Activated CD4-positive, alpha-beta T cell treated with anti-CD3 and anti-CD28 coated beads, Interleukin-2, amount 50 U/mL, for 16 hours (primary cell): Measurements from ENCODE around the gene NRP2.

Source experiments
- DNase-seq: peaks from one replicate; pipeline ENCODE4 v3.0.0-alpha.2; 2020

NRP2 gene

GRCh38 chr2:205759257-205759656 lies 77.0 kb downstream of the NRP2 start:
- DNase-seq = no peak

DNA sequence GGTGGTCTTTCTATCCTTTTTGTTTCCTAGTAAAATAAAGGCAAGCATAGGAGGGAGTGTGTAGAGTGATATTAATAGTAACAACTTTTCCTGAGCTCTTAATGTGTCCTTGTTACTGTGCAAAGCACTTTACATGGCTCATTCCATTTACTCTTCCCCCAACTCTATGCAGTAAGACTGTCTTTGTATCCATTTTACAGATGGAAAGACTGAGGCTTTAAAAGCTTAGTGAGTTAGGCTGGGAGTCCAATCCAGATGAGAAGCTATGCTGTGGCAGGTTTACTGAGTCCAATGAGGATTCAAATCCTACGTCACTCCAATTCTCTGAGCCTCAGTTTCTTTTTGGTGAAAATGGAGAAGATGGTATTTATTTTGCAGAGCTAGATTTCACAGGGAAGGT lies 77.4 kb downstream of the NRP2 start:
- no peak for DNase-seq

DNA sequence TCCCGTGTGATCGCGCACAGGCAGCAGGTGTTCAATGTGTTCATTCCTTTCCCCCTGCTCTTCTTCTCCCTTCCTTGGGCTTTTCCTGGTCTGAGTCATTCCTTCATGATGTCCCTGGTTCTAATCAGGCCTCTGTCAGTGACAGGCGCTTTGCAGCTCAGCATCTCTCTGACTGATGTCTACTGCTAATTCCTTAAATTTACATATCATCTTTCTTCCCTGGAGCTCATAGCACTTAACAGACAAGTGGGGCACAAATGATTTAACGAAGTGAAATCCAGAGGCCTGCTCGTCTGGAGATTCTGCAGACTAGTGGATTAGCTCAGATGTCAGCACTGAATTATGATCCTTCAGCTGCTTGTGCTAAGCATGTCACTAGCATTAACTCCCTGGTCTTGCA lies 77.9 kb downstream of the NRP2 start:
- no peak for DNase-seq

DNA sequence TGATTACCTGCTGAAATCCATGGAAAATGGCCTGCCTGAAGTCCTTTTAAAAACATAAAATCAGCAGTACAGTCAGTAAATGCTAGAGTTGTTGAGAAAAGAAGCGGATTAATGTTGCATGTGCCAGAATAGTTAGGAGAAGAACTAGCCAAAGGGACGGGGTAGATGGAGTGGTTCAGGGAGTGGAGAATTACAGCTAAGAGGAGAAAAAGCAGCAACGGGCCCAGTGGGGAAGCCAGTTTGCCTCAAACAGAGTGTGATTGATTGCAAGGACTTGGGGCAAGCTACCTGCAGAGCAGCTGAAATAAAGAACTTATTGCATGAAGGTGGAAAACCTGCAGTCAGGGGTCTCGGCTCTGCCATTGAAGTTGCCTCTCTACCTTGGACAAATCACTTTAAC lies 79.1 kb downstream of the NRP2 start:
- no peak for DNase-seq

- DNase-seq = no peak
These were observed 80.6 kb downstream of the NRP2 start for GRCh38 chr2:205762881-205763280.

- DNase-seq = no peak
These were observed 81.5 kb downstream of the NRP2 start for GRCh38 chr2:205763708-205764211.

GRCh38 chr2:205764270-205764746 lies 82.0 kb downstream of the NRP2 start:
- DNase-seq = no peak

- no peak for DNase-seq
These were observed 82.8 kb downstream of the NRP2 start for GRCh38 chr2:205765151-205765550.

GRCh38 chr2:205766779-205767359 lies 84.6 kb downstream of the NRP2 start:
- peak; percentile 45 for DNase-seq

- no peak for DNase-seq
These were observed 85.3 kb downstream of the NRP2 start for GRCh38 chr2:205767617-205768016.

- no peak for DNase-seq
These were observed 86.0 kb downstream of the NRP2 start for GRCh38 chr2:205768341-205768740.

DNA sequence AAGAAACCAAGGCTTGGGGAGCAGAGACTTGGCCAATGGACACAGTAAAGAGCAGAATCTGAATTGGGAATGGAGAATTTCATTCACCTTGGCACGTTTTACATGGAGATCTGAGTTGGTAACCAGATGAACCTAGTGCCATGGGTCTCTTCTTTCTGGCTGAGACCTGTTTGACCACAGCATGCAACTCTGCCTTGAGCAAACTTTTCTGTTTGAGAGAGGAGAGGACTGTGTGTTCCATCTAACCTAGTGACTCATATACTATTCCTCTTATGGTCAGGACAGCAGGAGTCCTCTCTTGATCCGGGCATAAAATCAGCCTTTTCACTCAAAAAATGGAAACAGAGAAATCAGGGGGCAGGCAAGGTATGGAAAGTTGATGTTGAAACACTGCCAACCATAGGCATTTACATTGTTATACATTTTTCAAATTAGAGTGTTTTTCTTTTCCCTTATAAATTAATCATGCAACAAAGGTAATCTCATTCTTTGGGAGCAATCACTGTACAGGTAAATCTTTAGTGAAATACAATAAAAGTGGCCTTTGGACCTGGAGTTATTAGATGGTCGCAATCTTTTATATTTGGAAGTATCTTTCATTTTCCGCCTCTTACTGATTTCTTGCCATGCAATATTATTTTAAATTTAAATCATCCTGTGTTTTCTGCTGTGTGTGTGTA lies 86.7 kb downstream of the NRP2 start:
- no peak for DNase-seq

GRCh38 chr2:205769495-205769850 lies 87.2 kb downstream of the NRP2 start:
- DNase-seq = no peak

DNA sequence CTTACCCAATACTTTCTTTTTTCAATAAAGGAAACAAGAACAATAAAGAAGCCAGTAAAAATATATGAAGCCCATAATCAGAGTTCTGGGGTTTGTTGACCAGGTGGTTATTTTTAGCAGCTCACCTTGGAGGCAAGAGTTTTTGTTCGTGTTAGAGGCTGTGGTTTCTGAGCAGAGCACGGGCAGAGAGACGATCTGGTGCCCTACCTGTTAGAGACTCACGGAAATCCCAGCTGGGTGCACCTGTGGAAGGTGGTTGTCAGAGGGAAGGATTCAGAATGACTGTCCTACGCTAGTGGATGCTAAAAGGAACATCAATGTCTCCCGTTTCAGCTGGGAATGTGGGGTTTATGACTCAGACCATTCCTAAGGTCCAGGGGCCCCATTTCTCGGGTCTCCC lies 87.6 kb downstream of the NRP2 start:
- DNase-seq = no peak

GRCh38 chr2:205770577-205770976 lies 88.3 kb downstream of the NRP2 start:
- no peak for DNase-seq

DNA sequence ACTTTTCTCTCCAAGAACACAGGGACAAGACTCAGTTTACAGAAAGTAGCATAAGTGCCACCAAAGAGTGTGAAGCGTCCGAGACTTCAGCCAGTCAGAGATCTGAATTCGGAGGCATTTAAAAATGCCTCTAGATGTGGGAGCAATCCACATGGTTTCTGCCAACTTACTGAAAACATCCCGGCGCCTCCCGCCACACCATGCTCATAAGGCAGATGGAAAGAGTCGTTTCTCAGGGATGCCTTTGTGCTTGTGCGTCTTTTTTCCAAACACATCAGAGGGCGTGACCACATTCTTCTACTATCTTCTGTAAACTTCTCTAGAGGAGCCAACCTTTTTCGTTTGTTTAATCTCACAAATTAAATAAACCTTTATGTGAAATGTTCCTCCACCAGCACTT lies 88.7 kb downstream of the NRP2 start:
- no peak for DNase-seq

DNA sequence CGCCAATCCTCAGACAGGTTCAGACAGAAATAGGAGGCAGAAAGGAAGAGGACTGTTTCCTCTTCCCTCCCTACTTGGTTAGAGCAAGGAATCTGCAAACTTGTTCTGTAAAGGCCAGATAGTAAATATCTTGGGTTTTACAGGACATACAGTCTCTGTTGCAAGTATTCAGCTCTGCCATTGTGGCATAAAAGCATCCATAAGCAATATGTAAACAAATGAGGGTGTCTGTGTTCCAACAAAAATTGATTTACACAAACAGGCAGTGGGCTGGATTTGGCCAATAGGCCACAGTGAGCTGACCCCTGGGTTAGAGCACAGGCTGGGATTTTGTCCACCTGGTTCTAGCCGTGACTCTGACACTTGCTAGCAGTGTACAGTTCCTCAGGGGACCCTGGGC lies 89.4 kb downstream of the NRP2 start:
- DNase-seq = no peak

DNA sequence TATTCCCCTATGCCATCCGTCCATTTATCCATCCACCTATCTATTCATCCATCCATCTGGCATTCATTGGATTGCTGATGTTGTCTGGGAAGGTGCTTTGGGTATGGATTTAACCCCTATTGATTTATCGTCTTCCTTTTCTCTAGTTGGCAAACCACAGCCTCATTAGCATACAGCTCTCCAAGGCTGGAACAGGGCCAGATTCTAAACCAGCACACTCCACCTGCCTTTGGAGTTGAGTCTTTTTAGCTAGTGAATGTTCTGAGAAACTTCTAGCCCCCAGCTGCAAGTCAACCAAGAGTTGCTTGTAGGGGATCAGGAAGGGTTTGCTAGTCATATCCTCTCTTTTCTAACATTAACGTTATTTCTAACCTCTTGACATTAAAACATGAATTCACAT lies 90.7 kb downstream of the NRP2 start:
- no peak for DNase-seq

- DNase-seq = no peak
These were observed 91.7 kb downstream of the NRP2 start for GRCh38 chr2:205773989-205774388.

DNA sequence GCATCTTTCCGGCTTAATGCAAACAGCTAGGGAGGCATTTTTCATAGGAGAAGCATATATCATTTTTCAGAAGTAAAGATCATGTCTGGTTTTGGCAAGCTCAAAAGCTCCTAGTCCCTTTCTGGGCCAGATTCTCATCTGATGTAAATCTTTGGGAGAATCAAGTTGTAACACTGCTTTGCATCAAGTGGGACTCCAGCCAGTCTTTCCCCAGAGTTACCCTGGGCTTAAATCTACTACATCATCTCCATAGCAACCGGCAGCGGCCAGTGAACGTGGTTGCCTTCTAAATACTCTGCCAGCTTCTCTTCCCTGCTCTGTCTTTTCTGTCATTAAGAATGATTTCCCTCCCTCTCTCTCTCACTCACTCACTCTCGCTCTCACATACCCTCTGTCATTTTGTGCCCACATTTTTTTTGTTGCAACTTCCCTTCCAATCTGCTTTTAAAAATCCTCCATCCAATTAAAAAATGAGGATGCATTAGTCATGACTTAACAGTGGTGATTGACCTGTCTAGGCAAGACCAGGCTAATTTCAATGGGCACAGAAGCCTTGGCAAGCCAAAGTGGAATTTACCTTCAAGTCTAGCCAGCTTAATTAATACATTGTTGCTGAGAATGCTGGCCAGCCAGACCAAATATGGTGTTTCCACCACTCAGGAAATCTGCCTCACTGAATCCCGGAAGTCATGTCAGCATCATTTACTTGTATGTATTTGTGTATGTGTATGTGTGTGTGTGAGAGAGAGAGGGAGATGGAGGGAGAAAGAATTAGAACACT lies 93.0 kb downstream of the NRP2 start:
- DNase-seq = no peak

- peak; percentile 47 for DNase-seq
These were observed 93.8 kb downstream of the NRP2 start for GRCh38 chr2:205776139-205776538.

GRCh38 chr2:205776720-205777119 lies 94.4 kb downstream of the NRP2 start:
- no peak for DNase-seq

DNA sequence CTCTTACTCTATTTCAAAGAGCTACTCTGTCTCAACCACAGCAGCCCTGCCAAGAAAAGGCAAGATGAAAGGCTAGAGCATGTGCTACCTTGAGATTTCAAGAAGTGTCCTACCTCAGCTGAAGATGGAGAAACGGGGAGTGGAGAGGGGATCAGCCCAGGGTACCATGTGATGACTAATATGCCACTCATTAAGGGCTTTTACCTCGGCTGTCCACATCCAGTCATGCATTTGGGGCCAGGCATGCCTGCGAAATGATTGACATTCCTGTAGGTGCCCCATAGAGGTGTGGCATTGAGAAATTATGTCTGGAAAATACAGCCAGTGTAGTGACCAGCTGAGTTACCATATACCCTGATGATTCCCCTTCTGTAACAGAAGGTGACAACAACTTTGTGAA lies 96.1 kb downstream of the NRP2 start:
- DNase-seq = no peak

GRCh38 chr2:205780645-205781044 lies 98.3 kb downstream of the NRP2 start:
- DNase-seq = no peak
